ENCODE data around the gene APELA. TPM values are rescaled to one million over a fixed set of nuclear protein-coding genes. Genes with fewer than 3 reads are reported as not detected.

APELA gene
- polyA plus RNA-seq, 1 donor from 2014 or later, result not detected

DNA sequence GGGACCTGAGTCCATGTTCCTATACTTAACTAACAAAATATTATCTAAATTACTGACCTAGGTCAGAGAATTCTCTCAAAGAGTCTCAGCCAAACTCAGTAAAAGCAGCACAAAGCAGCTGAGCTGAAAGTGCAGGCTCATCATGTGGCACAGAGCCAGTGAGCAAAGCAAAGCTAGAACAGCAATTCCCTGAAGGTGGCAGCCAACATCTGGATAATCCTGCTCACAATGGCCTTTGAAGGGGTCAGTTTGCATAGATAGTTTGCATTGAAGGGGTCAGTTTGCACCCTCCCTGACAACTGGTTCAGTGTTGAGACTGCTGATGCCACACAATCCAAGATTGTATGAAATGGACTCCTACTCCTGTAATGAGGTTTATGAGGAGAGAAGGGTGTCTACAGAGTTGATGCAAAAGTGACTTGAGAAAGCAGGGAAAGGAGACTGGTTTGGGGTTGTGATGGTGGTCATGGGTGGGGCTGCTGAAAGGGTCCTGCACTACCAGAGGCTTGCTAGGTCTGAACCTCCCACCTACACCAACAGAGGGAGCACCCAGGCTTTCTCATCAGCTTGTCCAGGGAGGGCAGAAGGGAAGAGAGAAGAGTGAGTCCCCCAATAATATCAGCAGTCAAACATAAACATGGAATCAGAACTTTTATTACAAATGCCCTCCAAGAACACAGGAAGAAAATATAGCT is 60.7 kb downstream of the APELA start:
- Mint-ChIP-seq H3K36me3 (no peaks in the 10 kb centered on the region), H3K27ac (no peak overlapping the region), H3K27me3 (peaks cover 14% of the 10 kb centered on the region), H3K4me3 (no peak overlapping the region), H3K4me1 (peaks cover 0 to 1% (median 0%) of the 10 kb centered on the region in 3 donors), H3K9me3 (peaks cover 0 to 6% (median 0%) of the 10 kb centered on the region in 3 donors)

GRCh38 chr4:164943192-164943591 is 66.2 kb downstream of the APELA start:
- Mint-ChIP-seq H3K4me1 (peaks cover 0 to 3% (median 0%) of the 10 kb centered on the region in 3 donors), H3K27me3 (peaks cover 20% of the 10 kb centered on the region), H3K36me3 (peaks cover 2% of the 10 kb centered on the region), H3K27ac (no peak overlapping the region), H3K9me3 (peaks cover 0 to 5% (median 0%) of the 10 kb centered on the region in 3 donors), H3K4me3 (no peak overlapping the region)

DNA sequence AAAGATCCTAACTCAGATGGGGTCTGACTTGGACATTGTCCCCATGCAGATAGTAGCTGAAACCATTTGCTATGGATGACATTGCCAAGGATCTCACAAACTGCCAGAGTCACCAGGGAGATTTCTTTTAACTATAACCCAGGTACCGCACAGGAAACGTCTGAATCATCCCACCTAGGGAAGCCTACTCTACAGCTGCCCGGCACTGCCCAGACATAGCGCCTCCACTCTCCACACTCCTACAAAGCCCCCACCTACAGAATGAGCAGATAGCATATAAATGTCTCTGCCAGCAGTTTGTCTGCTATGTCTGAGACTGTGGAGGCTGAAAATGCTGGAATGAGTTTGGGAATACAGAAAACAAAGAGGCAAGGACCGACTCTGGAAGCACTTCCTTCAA is 68.2 kb downstream of the APELA start:
- peaks cover 0 to 3% (median 0%) of the 10 kb centered on the region in 3 donors for H3K4me1 Mint-ChIP-seq
- H3K27me3 Mint-ChIP-seq, result peaks cover 15% of the 10 kb centered on the region
- no peak overlapping the region for H3K27ac Mint-ChIP-seq
- no peak overlapping the region for H3K4me3 Mint-ChIP-seq
- peaks cover 0 to 5% (median 0%) of the 10 kb centered on the region in 3 donors for H3K9me3 Mint-ChIP-seq
- peaks cover 2% of the 10 kb centered on the region for H3K36me3 Mint-ChIP-seq

GRCh38 chr4:164946810-164947209 is 69.8 kb downstream of the APELA start:
- Mint-ChIP-seq H3K27ac (no peak overlapping the region), H3K36me3 (peaks cover 2% of the 10 kb centered on the region), H3K27me3 (peaks cover 13% of the 10 kb centered on the region), H3K9me3 (peaks cover 0 to 3% (median 0%) of the 10 kb centered on the region in 3 donors), H3K4me3 (no peak overlapping the region), H3K4me1 (peaks cover 0 to 3% (median 0%) of the 10 kb centered on the region in 3 donors)

Other genes with a start within 250 kb of the APELA start
- gene SMIM31, start 123.0 kb upstream of the APELA start, polyA plus RNA-seq, result not detected
- 1.9 TPM for gene TRIM61, start 100.5 kb downstream of the APELA start, polyA plus RNA-seq
- not detected for gene TRIM60, start 154.8 kb downstream of the APELA start, polyA plus RNA-seq
- not detected for gene TRIM75, start 176.7 kb downstream of the APELA start, polyA plus RNA-seq
- gene TMEM192, start 235.7 kb downstream of the APELA start, polyA plus RNA-seq, result 25.1 TPM

Data from IgD-negative memory B cell (primary cell).